ENCODE results near the gene AMN1.
"Not testable (repeated sequence)": the region's sequence is repeated elsewhere in the genome, so short reads cannot be mapped to it uniquely, and the experiment has no call there.

Gene AMN1

GRCh38 chr12:31727192-31727591 is 1.6 kb downstream of the AMN1 start:
- no peaks in the 10 kb centered on the region for H3K27me3 Mint-ChIP-seq
- H3K4me1 Mint-ChIP-seq (ENCODE audit: low read depth) = peaks cover 69% of the 10 kb centered on the region
- intact Hi-C loops (cut with micrococcal nuclease) = no loop called here
- H3K27ac Mint-ChIP-seq = peak overlapping the region; percentile 88
- H3K4me3 Mint-ChIP-seq = no peak overlapping the region
- peaks cover 22% of the 10 kb centered on the region for H3K36me3 Mint-ChIP-seq (ENCODE audit: low read depth)
- no peaks in the 10 kb centered on the region for H3K9me3 Mint-ChIP-seq

GRCh38 chr12:31726575-31726974 is 2.2 kb downstream of the AMN1 start:
- Mint-ChIP-seq H3K4me1 (ENCODE audit: low read depth) (peaks cover 63% of the 10 kb centered on the region), H3K4me3 (no peak overlapping the region), H3K27me3 (no peaks in the 10 kb centered on the region), H3K36me3 (ENCODE audit: low read depth) (peaks cover 22% of the 10 kb centered on the region), H3K9me3 (no peaks in the 10 kb centered on the region), H3K27ac (peak overlapping the region; percentile 88)
- intact Hi-C loops (cut with micrococcal nuclease) = no loop called here

GRCh38 chr12:31724557-31724956 is 4.3 kb downstream of the AMN1 start:
- intact Hi-C loops (cut with micrococcal nuclease) = no loop called here
- H3K4me1 Mint-ChIP-seq (ENCODE audit: low read depth) = peaks cover 46% of the 10 kb centered on the region
- no peaks in the 10 kb centered on the region for H3K9me3 Mint-ChIP-seq
- H3K4me3 Mint-ChIP-seq = no peak overlapping the region
- H3K27ac Mint-ChIP-seq = peak overlapping the region; percentile 29
- H3K36me3 Mint-ChIP-seq (ENCODE audit: low read depth) = peaks cover 7% of the 10 kb centered on the region
- no peaks in the 10 kb centered on the region for H3K27me3 Mint-ChIP-seq

- peaks cover 53% of the 10 kb centered on the region for H3K4me1 Mint-ChIP-seq (ENCODE audit: low read depth)
- H3K27ac Mint-ChIP-seq = no peak overlapping the region
- H3K27me3 Mint-ChIP-seq = no peaks in the 10 kb centered on the region
- peaks cover 14% of the 10 kb centered on the region for H3K36me3 Mint-ChIP-seq (ENCODE audit: low read depth)
- no peaks in the 10 kb centered on the region for H3K9me3 Mint-ChIP-seq
- H3K4me3 Mint-ChIP-seq = no peak overlapping the region
- intact Hi-C loops (cut with micrococcal nuclease) = no loop called here
Measured at GRCh38 chr12:31722580-31722979, 6.2 kb downstream of the AMN1 start.

GRCh38 chr12:31718542-31719198 is 10.2 kb downstream of the AMN1 start:
- H3K36me3 Mint-ChIP-seq (ENCODE audit: low read depth) = peaks cover 21% of the 10 kb centered on the region
- H3K9me3 Mint-ChIP-seq; intact Hi-C loops (cut with micrococcal nuclease); H3K27me3 Mint-ChIP-seq; H3K4me3 Mint-ChIP-seq: not testable (repeated sequence)
- H3K27ac Mint-ChIP-seq = peak overlapping the region; percentile 54
- peaks cover 40% of the 10 kb centered on the region for H3K4me1 Mint-ChIP-seq (ENCODE audit: low read depth)

- intact Hi-C loops (cut with micrococcal nuclease); H3K4me3 Mint-ChIP-seq: not testable (repeated sequence)
Measured at GRCh38 chr12:31716998-31717397, 11.8 kb downstream of the AMN1 start.

GRCh38 chr12:31715283-31715825 is 13.5 kb downstream of the AMN1 start:
- peaks cover 21% of the 10 kb centered on the region for H3K36me3 Mint-ChIP-seq (ENCODE audit: low read depth)
- H3K4me3 Mint-ChIP-seq = peak overlapping the region; percentile 64
- H3K27me3 Mint-ChIP-seq = no peaks in the 10 kb centered on the region
- H3K9me3 Mint-ChIP-seq = no peaks in the 10 kb centered on the region
- peaks cover 40% of the 10 kb centered on the region for H3K4me1 Mint-ChIP-seq (ENCODE audit: low read depth)
- intact Hi-C loops (cut with micrococcal nuclease) = loop anchor here (2.0 kb wide), 1 partner anchor 13 kb away; the partner anchor contains the start of gene AMN1
- peak overlapping the region; percentile 95 for H3K27ac Mint-ChIP-seq

More at GRCh38 chr12:31716998-31717397, 11.8 kb downstream of the AMN1 start:
- peaks cover 34% of the 10 kb centered on the region for H3K4me1 Mint-ChIP-seq (ENCODE audit: low read depth)
- peaks cover 21% of the 10 kb centered on the region for H3K36me3 Mint-ChIP-seq (ENCODE audit: low read depth)
- H3K27ac Mint-ChIP-seq = peak overlapping the region; percentile 60
- not testable (repeated sequence) for H3K9me3 Mint-ChIP-seq, H3K27me3 Mint-ChIP-seq

GRCh38 chr12:31714406-31715271 is 14.2 kb downstream of the AMN1 start:
- Mint-ChIP-seq H3K27ac (peak overlapping the region; percentile 95), H3K36me3 (ENCODE audit: low read depth) (peaks cover 21% of the 10 kb centered on the region), H3K27me3 (no peaks in the 10 kb centered on the region), H3K4me1 (ENCODE audit: low read depth) (peaks cover 43% of the 10 kb centered on the region), H3K4me3 (peak overlapping the region; percentile 64), H3K9me3 (no peaks in the 10 kb centered on the region)
- intact Hi-C loops (cut with micrococcal nuclease) = loop anchor here (2.0 kb wide), 1 partner anchor 14 kb away; the partner anchor contains the start of gene AMN1

- intact Hi-C loops (cut with micrococcal nuclease) = no loop called here
- Mint-ChIP-seq H3K36me3 (ENCODE audit: low read depth) (peaks cover 24% of the 10 kb centered on the region), H3K9me3 (peaks cover 11% of the 10 kb centered on the region), H3K4me1 (ENCODE audit: low read depth) (peaks cover 30% of the 10 kb centered on the region), H3K27me3 (no peaks in the 10 kb centered on the region), H3K27ac (no peak overlapping the region), H3K4me3 (no peak overlapping the region)
Measured at GRCh38 chr12:31712877-31713276, 15.9 kb downstream of the AMN1 start.

- Mint-ChIP-seq H3K4me3 (no peak overlapping the region), H3K4me1 (ENCODE audit: low read depth) (peaks cover 13% of the 10 kb centered on the region), H3K9me3 (peaks cover 21% of the 10 kb centered on the region), H3K36me3 (ENCODE audit: low read depth) (peaks cover 22% of the 10 kb centered on the region), H3K27ac (peak overlapping the region; percentile 46), H3K27me3 (no peaks in the 10 kb centered on the region)
- intact Hi-C loops (cut with micrococcal nuclease) = no loop called here
Measured at GRCh38 chr12:31710021-31710818, 18.6 kb downstream of the AMN1 start.

GRCh38 chr12:31708118-31708517 is 20.7 kb downstream of the AMN1 start:
- H3K4me3 Mint-ChIP-seq; H3K4me1 Mint-ChIP-seq (ENCODE audit: low read depth); intact Hi-C loops (cut with micrococcal nuclease); H3K27ac Mint-ChIP-seq; H3K27me3 Mint-ChIP-seq: not testable (repeated sequence)
- Mint-ChIP-seq H3K36me3 (ENCODE audit: low read depth) (peaks cover 22% of the 10 kb centered on the region), H3K9me3 (peaks cover 21% of the 10 kb centered on the region)

GRCh38 chr12:31705621-31706020 is 23.2 kb downstream of the AMN1 start:
- H3K27me3 Mint-ChIP-seq = no peaks in the 10 kb centered on the region
- intact Hi-C loops (cut with micrococcal nuclease) = no loop called here
- peaks cover 6% of the 10 kb centered on the region for H3K4me1 Mint-ChIP-seq (ENCODE audit: low read depth)
- peaks cover 22% of the 10 kb centered on the region for H3K36me3 Mint-ChIP-seq (ENCODE audit: low read depth)
- no peak overlapping the region for H3K4me3 Mint-ChIP-seq
- peaks cover 21% of the 10 kb centered on the region for H3K9me3 Mint-ChIP-seq
- no peak overlapping the region for H3K27ac Mint-ChIP-seq

- Mint-ChIP-seq H3K36me3 (ENCODE audit: low read depth) (peaks cover 5% of the 10 kb centered on the region), H3K27me3 (no peaks in the 10 kb centered on the region), H3K4me3 (no peak overlapping the region), H3K4me1 (ENCODE audit: low read depth) (no peaks in the 10 kb centered on the region), H3K27ac (no peak overlapping the region), H3K9me3 (peaks cover 2% of the 10 kb centered on the region)
- intact Hi-C loops (cut with micrococcal nuclease) = no loop called here
Measured at GRCh38 chr12:31702047-31702446, 26.8 kb downstream of the AMN1 start.

Data from dendritic cell treated with granulocyte-macrophage colony-stimulating factor and Interleukin-4, amounts not matched to agents 40 ng/mL and 50 ng/mL, for 4 days (primary cell).